Stomach (tissue), 9 donors: Measurements from ENCODE around the gene CMIP. TPM values are rescaled to one million over a fixed set of nuclear protein-coding genes. Genes with fewer than 3 reads are reported as not detected.

Source experiments
- DNase-seq, 2 donors: peaks; one replicate each; pipeline versions ENCODE4 v3.0.0 to v3.0.0-alpha.2; 2013 to 2019
- H3K27ac ChIP-seq, 5 donors: fragments of 200-600 bp in 4 of 5; sonication (generic) in 4 of 5; one replicate each; pipeline ENCODE4 v1.5.1; 2013 to 2019; ENCODE audit warnings: mild to moderate bottlenecking in 1 of 5, moderate library complexity in 1 of 5
- H3K27me3 ChIP-seq, 3 donors: fragments of 200-600 bp; sonication (generic); one replicate each; pipeline ENCODE4 v1.5.1; 2017 to 2019; ENCODE audit warnings: mixed run types in 1 of 3
- H3K36me3 ChIP-seq, 4 donors: fragments of 200-600 bp; sonication (generic); 1 replicate in 3 of 4; 2 replicates in 1 of 4; pipeline ENCODE4 v1.5.1; 2016 to 2019
- H3K4me1 ChIP-seq, 4 donors: fragments of 200-600 bp; sonication (generic); one replicate each; pipeline ENCODE4 v1.5.1; 2016 to 2019
- H3K4me3 ChIP-seq, 4 donors: fragments of 200-600 bp; sonication (generic) in 3 of 4; one replicate each; pipeline ENCODE4 v1.5.1; 2016 to 2019; ENCODE audit warnings: mild to moderate bottlenecking in 1 of 4
- H3K9me3 ChIP-seq, 4 donors: fragments of 200-600 bp; sonication (generic); one replicate each; pipeline ENCODE4 v1.5.1; 2016 to 2019
- CTCF ChIP-seq, 7 experiments: fragments of 450-650 bp in 4 of 7; fragments of 200-600 bp in 3 of 7; sonication (generic) in 3 of 7; IDR thresholded peaks; one replicate each; pipeline ENCODE4 v1.5.1; 2016 to 2019; ENCODE audit warnings: antibody characterized with exemption in 7 of 7, control low read depth in 2 of 7, mild to moderate bottlenecking in 1 of 7
- EP300 ChIP-seq: sonication (generic); formaldehyde crosslinking; IDR thresholded peaks from one replicate; pipeline ENCODE4 v1.6.1; 2017; ENCODE audit warnings: antibody characterized with exemption
- POLR2A ChIP-seq, 4 donors: fragments of 450-650 bp; IDR thresholded peaks; one replicate each; pipeline ENCODE4 v1.6.1; 2016; ENCODE audit warnings: antibody characterized with exemption in 4 of 4, control low read depth in 2 of 4, mild to moderate bottlenecking in 1 of 4, moderate library complexity in 1 of 4
- POLR2AphosphoS5 ChIP-seq, 3 donors: sonication (generic); formaldehyde crosslinking; IDR thresholded peaks; one replicate each; pipeline ENCODE4 v1.6.1; 2016; ENCODE audit warnings: antibody characterized with exemption in 3 of 3
- WGBS, 5 donors: extraction: QIAGEN DNeasy Blood & Tissue Kit in 3 of 5; methylation state at CpG; one replicate each; pipeline versions ENCODE4 v1.1.5 to v1.1.7; 2013 to 2018; 5-methylcytosine and 5-hydroxymethylcytosine counted together
- intact Hi-C: fragments of 100-400 bp; cut with DNase I; formaldehyde crosslinking; loops from one replicate; pipeline ENCODE4 v1.15.1; 2023; ENCODE audit warnings: low total_unique reads
- polyA plus RNA-seq, 3 donors: library from polyadenylated mRNA; stranded (reverse); fragments of 200-250 nt; gene quantifications; one replicate each; pipeline ENCODE4 v1.2.3, GENCODE V29; 2013
- total RNA-seq, 5 donors: library from RNA; depleted of rRNA; stranded (reverse); fragments of >200 nt; gene quantifications; one replicate each; pipeline versions ENCODE4 v1.1.0 to v1.2.3, GENCODE V29; 2014 to 2016
- donor health status: healthy with polysubstance abuse.
- donor health status: Bipolar disorder and iron deficiency.
- donor health status: healthy.

Gene CMIP
- total and polyA plus RNA-seq, 8 donors = 11.1 to 71.0 (median 31.2) TPM

GRCh38 chr16:81427219-81427618 lies 17.4 kb upstream of the CMIP start:
- H3K27me3 ChIP-seq = no peaks in the 10 kb centered on the region
- H3K9me3 ChIP-seq = peaks cover 0 to under 1% (median 0%) of the 10 kb centered on the region in 4 donors
- WGBS, 5 donors = 77 to 88% (median 87%) methylated on average over 6 of the region's 6 CpGs
- peaks cover 0 to 10% (median 5%) of the 10 kb centered on the region in 4 donors for H3K4me1 ChIP-seq
- no peak overlapping the region for H3K27ac ChIP-seq
- DNase-seq = no peak
- no peaks in the 10 kb centered on the region for H3K36me3 ChIP-seq
- intact Hi-C loops = no loop called here
- H3K4me3 ChIP-seq = no peak overlapping the region
- TF ChIP-seq POLR2AphosphoS5 (IDR thresholded peaks at IDR 0.05) (no peak), EP300 (no peak), CTCF (IDR thresholded peaks at IDR 0.05) (no peak), POLR2A (IDR thresholded peaks at IDR 0.05) (no peak)

GRCh38 chr16:81429045-81429521 lies 15.5 kb upstream of the CMIP start:
- WGBS, 5 donors = 27 to 50% (median 37%) methylated on average over 3 of the region's 3 CpGs
- no peaks in the 10 kb centered on the region for H3K9me3 ChIP-seq
- H3K27ac ChIP-seq = no peak overlapping the region
- no peak for TF ChIP-seq EP300
- TF ChIP-seq CTCF (IDR thresholded peaks at IDR 0.05) = peak in 5 of 7 experiments; percentile 33 to 67 (median 50)
- TF ChIP-seq POLR2A (IDR thresholded peaks at IDR 0.05) = no peak
- DNase-seq = peak; percentile 68 to 77
- intact Hi-C loops = no loop called here
- H3K27me3 ChIP-seq = no peaks in the 10 kb centered on the region
- no peak overlapping the region for H3K4me3 ChIP-seq
- no peaks in the 10 kb centered on the region for H3K36me3 ChIP-seq
- H3K4me1 ChIP-seq = peaks cover 0 to 10% (median 5%) of the 10 kb centered on the region in 4 donors

GRCh38 chr16:81431554-81432353 lies 12.9 kb upstream of the CMIP start:
- Histone ChIP-seq H3K27me3 (no peaks in the 10 kb centered on the region), H3K36me3 (no peaks in the 10 kb centered on the region), H3K9me3 (no peaks in the 10 kb centered on the region), H3K27ac (peak overlapping the region in 4 of 5 donors; percentile 34 to 60 (median 41)), H3K4me3 (no peak overlapping the region), H3K4me1 (peaks cover 0 to 10% (median 5%) of the 10 kb centered on the region in 4 donors)
- DNase-seq = peak in 1 of 2 donors; percentile 51
- no peak for TF ChIP-seq CTCF (IDR thresholded peaks at IDR 0.05)
- TF ChIP-seq POLR2AphosphoS5 (IDR thresholded peaks at IDR 0.05) = peak in 1 of 3 donors; percentile 6
- no peak for TF ChIP-seq POLR2A (IDR thresholded peaks at IDR 0.05)
- no peak for TF ChIP-seq EP300
- intact Hi-C loops = no loop called here
- 80 to 87% (median 84%) methylated on average over 19 to 23 of the region's 23 CpGs for WGBS, 5 donors

- Histone ChIP-seq H3K27ac (peak overlapping the region in 2 of 5 donors; percentile 18 to 42), H3K36me3 (no peaks in the 10 kb centered on the region), H3K9me3 (no peaks in the 10 kb centered on the region), H3K27me3 (no peaks in the 10 kb centered on the region), H3K4me3 (no peak overlapping the region), H3K4me1 (peaks cover 0 to 10% (median 5%) of the 10 kb centered on the region in 4 donors)
- intact Hi-C loops = no loop called here
- TF ChIP-seq POLR2AphosphoS5 (IDR thresholded peaks at IDR 0.05) = no peak
- no peak for TF ChIP-seq EP300
- TF ChIP-seq POLR2A (IDR thresholded peaks at IDR 0.05) = no peak
- TF ChIP-seq CTCF (IDR thresholded peaks at IDR 0.05) = no peak
- DNase-seq = peak in 1 of 2 donors; percentile 23
- 73 to 83% (median 78%) methylated on average over 14 of the region's 14 CpGs for WGBS, 5 donors
Observed at GRCh38 chr16:81432937-81433557, 11.6 kb upstream of the CMIP start.
